IMR-90 (cell line): ENCODE measurements around the gene RBFOX2. TPM values are rescaled to one million over a fixed set of nuclear protein-coding genes. Genes with fewer than 3 reads are reported as not detected.
A peak's percentile ranks its signal among the peaks of the same experiment; 100 is the strongest.

Experiments used
- ATAC-seq: fragments of 200-7000 bp; cut with Tn5 transposase; 2 replicates; pipeline ENCODE4 v1.9.1; 2020; ENCODE audit warnings: low read depth, mild to moderate bottlenecking, moderate library complexity
- BruUV-seq: library from RNA; stranded (reverse); fragments of 400-500 nt; replicated peaks from 2 replicates; lab custom pipeline; 2021; lab: Mats Ljungman, UMichigan
- CTCF ChIA-PET: fragments of 300-600 bp; formaldehyde crosslinking; extraction: SDS; loops from one replicate; lab custom pipeline; 2021; ENCODE audit warnings: antibody characterized with exemption; lab: Yijun Ruan, JAX
- POLR2A ChIA-PET: fragments of 300-600 bp; sonication (Branson Sonifier 250); formaldehyde crosslinking; loops from one replicate; lab custom pipeline; 2022; ENCODE audit warnings: antibody characterized with exemption; ENCODE audit not compliant: unreplicated experiment; lab: Charles Lee
- DNase-seq: peaks from one replicate; pipeline ENCODE4 v3.0.0; 2013
- H2AFZ ChIP-seq: replicated peaks from 2 replicates; pipeline ENCODE3; 2013; ENCODE audit warnings: low read length, mild to moderate bottlenecking; ENCODE audit not compliant: poor library complexity
- H2AK5ac ChIP-seq: 2 replicates; pipeline ENCODE4 v1.6.1; 2013; ENCODE audit warnings: low read depth, low read length, inconsistent platforms
- H2AK9ac ChIP-seq: replicated peaks from 2 replicates; pipeline ENCODE3; 2013; ENCODE audit warnings: mild to moderate bottlenecking, low read depth, low read length, moderate library complexity; ENCODE audit not compliant: poor library complexity
- H2BK120ac ChIP-seq: 2 replicates; pipeline ENCODE4 v1.6.1; 2013; ENCODE audit warnings: low read depth, low read length, inconsistent platforms
- H2BK15ac ChIP-seq: 3 replicates; pipeline ENCODE4 v1.6.1; 2013; ENCODE audit warnings: low read depth, low read length, inconsistent platforms
- H2BK20ac ChIP-seq: 2 replicates; pipeline ENCODE4 v1.6.1; 2013; ENCODE audit warnings: low read depth, mild to moderate bottlenecking, inconsistent platforms, low read length, moderate library complexity
- H2BK5ac ChIP-seq: 2 replicates; pipeline ENCODE4 v1.6.1; 2013; ENCODE audit warnings: mild to moderate bottlenecking, low read depth, low read length, inconsistent platforms; ENCODE audit not compliant: poor library complexity, severe bottlenecking
- H3K14ac ChIP-seq: replicated peaks from 2 replicates; pipeline ENCODE4 v1.6.1; 2013; ENCODE audit warnings: low read depth, low read length, inconsistent platforms
- H3K18ac ChIP-seq: 2 replicates; pipeline ENCODE4 v1.6.1; 2013; ENCODE audit warnings: low read depth, low read length, control low read depth
- H3K23ac ChIP-seq: 2 replicates; pipeline ENCODE4 v1.6.1; 2013; ENCODE audit warnings: low read depth, low read length, inconsistent platforms
- H3K27ac ChIP-seq: 2 replicates; pipeline ENCODE4 v1.5.1; 2013; ENCODE audit warnings: mild to moderate bottlenecking, control low read depth, low read length; ENCODE audit not compliant: insufficient read depth
- H3K27me3 ChIP-seq: 2 replicates; pipeline ENCODE4 v1.6.1; 2013; ENCODE audit warnings: low read length; ENCODE audit not compliant: control insufficient read depth, insufficient read depth
- H3K36me3 ChIP-seq: 2 replicates; pipeline ENCODE4 v1.6.1; 2013; ENCODE audit warnings: low read length, mixed read lengths; ENCODE audit not compliant: control insufficient read depth, insufficient read depth
- H3K4ac ChIP-seq: 2 replicates; pipeline ENCODE4 v1.6.1; 2013; ENCODE audit warnings: low read depth, low read length, inconsistent platforms
- H3K4me1 ChIP-seq: 2 replicates; pipeline ENCODE4 v1.6.1; 2013; ENCODE audit warnings: low read length, mixed read lengths; ENCODE audit not compliant: control insufficient read depth, insufficient read depth
- H3K4me2 ChIP-seq: 2 replicates; pipeline ENCODE4 v1.6.1; 2013; ENCODE audit warnings: low read depth, mild to moderate bottlenecking, control low read depth, low read length, moderate library complexity
- H3K4me3 ChIP-seq: 2 replicates; pipeline ENCODE4 v1.5.1; 2013; ENCODE audit warnings: low read depth, mild to moderate bottlenecking, control low read depth, low read length, moderate library complexity; ENCODE audit not compliant: insufficient read depth
- H3K56ac ChIP-seq: 2 replicates; pipeline ENCODE4 v1.6.1; 2013; ENCODE audit warnings: low read length, inconsistent platforms; ENCODE audit not compliant: insufficient read depth; ENCODE audit errors: extremely low read depth
- H3K79me1 ChIP-seq, 2 experiments: 2 replicates each; pipeline ENCODE4 v1.6.1; 2013; ENCODE audit warnings: low read length in 2 of 2, inconsistent platforms in 1 of 2, low read depth in 1 of 2
- H3K9ac ChIP-seq: 2 replicates; pipeline ENCODE4 v1.6.1; 2013; ENCODE audit warnings: low read depth, low read length, control low read depth
- H3K9me1 ChIP-seq: 2 replicates; pipeline ENCODE4 v1.6.1; 2013; ENCODE audit warnings: low read length, inconsistent platforms; ENCODE audit not compliant: insufficient read depth
- H3K9me3 ChIP-seq: 2 replicates; pipeline ENCODE4 v1.6.1; 2013; ENCODE audit warnings: low read length; ENCODE audit not compliant: control insufficient read depth, insufficient read depth
- H4K20me1 ChIP-seq: 2 replicates; pipeline ENCODE4 v1.6.1; 2013; ENCODE audit warnings: low read length, inconsistent platforms; ENCODE audit not compliant: insufficient read depth
- H4K5ac ChIP-seq: 2 replicates; pipeline ENCODE4 v1.6.1; 2013; ENCODE audit warnings: mild to moderate bottlenecking, low read depth, low read length, control low read depth
- H4K8ac ChIP-seq, 2 experiments: 2 replicates each; pipeline ENCODE4 v1.6.1; 2013; ENCODE audit warnings: low read depth in 2 of 2, low read length in 2 of 2, control low read depth in 1 of 2, inconsistent platforms in 1 of 2
- H4K91ac ChIP-seq: 2 replicates; pipeline ENCODE4 v1.6.1; 2013; ENCODE audit warnings: low read depth, low read length, inconsistent platforms; ENCODE audit not compliant: insufficient read depth
- BHLHE40 ChIP-seq: fragments of 150-350 bp; IDR thresholded peaks from 2 replicates; pipeline ENCODE4 v1.6.1; 2016; ENCODE audit warnings: mild to moderate bottlenecking, low read depth, low read length
- CEBPB ChIP-seq: IDR thresholded peaks from 2 replicates; pipeline ENCODE4 v1.6.1; 2012; ENCODE audit warnings: low read depth, low read length, improper control_type of control experiment
- CHD1 ChIP-seq: IDR thresholded peaks from 2 replicates; pipeline ENCODE4 v1.6.1; 2012; ENCODE audit warnings: low read depth, low read length, improper control_type of control experiment
- ELK1 ChIP-seq: fragments of 150-350 bp; IDR thresholded peaks from 2 replicates; pipeline ENCODE4 v1.6.1; 2016; ENCODE audit warnings: low read depth, mild to moderate bottlenecking, low read length, moderate library complexity, borderline replicate concordance
- MAFK ChIP-seq: IDR thresholded peaks from 2 replicates; pipeline ENCODE4 v1.6.1; 2012; ENCODE audit warnings: low read depth, low read length, improper control_type of control experiment
- MAZ ChIP-seq: IDR thresholded peaks from 2 replicates; pipeline ENCODE4 v1.6.1; 2012; ENCODE audit warnings: low read depth, mild to moderate bottlenecking, low read length, improper control_type of control experiment, moderate library complexity, borderline replicate concordance
- MXI1 ChIP-seq: IDR thresholded peaks from 2 replicates; pipeline ENCODE4 v1.6.1; 2012; ENCODE audit warnings: low read depth, mild to moderate bottlenecking, low read length, moderate library complexity, borderline replicate concordance
- POLR2A ChIP-seq: IDR thresholded peaks from 2 replicates; pipeline ENCODE4 v1.6.1; 2012; ENCODE audit warnings: mild to moderate bottlenecking, low read depth, low read length
- RAD21 ChIP-seq: IDR thresholded peaks from 2 replicates; pipeline ENCODE4 v1.6.1; 2012; ENCODE audit warnings: low read length, improper control_type of control experiment
- RCOR1 ChIP-seq: IDR thresholded peaks from 2 replicates; pipeline ENCODE4 v1.6.1; 2012; ENCODE audit warnings: mild to moderate bottlenecking, low read length, improper control_type of control experiment; ENCODE audit not compliant: insufficient replicate concordance
- USF2 ChIP-seq: fragments of 150-350 bp; IDR thresholded peaks from 2 replicates; pipeline ENCODE4 v1.6.1; 2017; ENCODE audit warnings: mild to moderate bottlenecking, antibody characterized with exemption, low read length, low read depth
- WGBS, 2 experiments: methylation state at CpG; one replicate each; pipeline versions ENCODE4 v1.1.5 to v1.1.7; 2013; ENCODE audit warnings: missing lambda C conversion rate in 2 of 2; ENCODE audit not compliant: insufficient read length in 1 of 2; ENCODE audit errors: extremely low coverage in 2 of 2; 5-methylcytosine and 5-hydroxymethylcytosine counted together
- dilution Hi-C: fragments of 300-500 bp; cut with HindIII; formaldehyde crosslinking; loops from one replicate; pipeline ENCODE4 v1.14.3; 2018; ENCODE audit warnings: low sequenced_read_pairs; ENCODE audit not compliant: unreplicated experiment
- in situ Hi-C: fragments of 300-500 bp; cut with MboI; formaldehyde crosslinking; loops from 3 replicates; pipeline ENCODE4 v1.14.3; 2019; ENCODE audit warnings: low sequenced_read_pairs, inconsistent platforms, mixed read lengths
- intact Hi-C: fragments of 100-400 bp; cut with micrococcal nuclease; formaldehyde crosslinking; loops from 2 replicates; pipeline ENCODE4 v1.10.0; 2022
- polyA plus RNA-seq, 3 experiments: library from polyadenylated mRNA; depleted of rRNA; stranded (reverse); fragments of >200 nt; gene quantifications; 2 replicates each; pipeline ENCODE4 v1.2.3, GENCODE V29; 2012; ENCODE audit warnings: low replicate concordance in 1 of 3
- total RNA-seq: library from RNA; depleted of rRNA; stranded (reverse); fragments of >200 nt; gene quantifications from 2 replicates; pipeline ENCODE4 v1.2.3, GENCODE V29; 2012

Gene RBFOX2
- total and polyA plus RNA-seq, 2 of the 4 experiments (the other 2 are of a cell fraction), result 146 to 178 TPM

DNA sequence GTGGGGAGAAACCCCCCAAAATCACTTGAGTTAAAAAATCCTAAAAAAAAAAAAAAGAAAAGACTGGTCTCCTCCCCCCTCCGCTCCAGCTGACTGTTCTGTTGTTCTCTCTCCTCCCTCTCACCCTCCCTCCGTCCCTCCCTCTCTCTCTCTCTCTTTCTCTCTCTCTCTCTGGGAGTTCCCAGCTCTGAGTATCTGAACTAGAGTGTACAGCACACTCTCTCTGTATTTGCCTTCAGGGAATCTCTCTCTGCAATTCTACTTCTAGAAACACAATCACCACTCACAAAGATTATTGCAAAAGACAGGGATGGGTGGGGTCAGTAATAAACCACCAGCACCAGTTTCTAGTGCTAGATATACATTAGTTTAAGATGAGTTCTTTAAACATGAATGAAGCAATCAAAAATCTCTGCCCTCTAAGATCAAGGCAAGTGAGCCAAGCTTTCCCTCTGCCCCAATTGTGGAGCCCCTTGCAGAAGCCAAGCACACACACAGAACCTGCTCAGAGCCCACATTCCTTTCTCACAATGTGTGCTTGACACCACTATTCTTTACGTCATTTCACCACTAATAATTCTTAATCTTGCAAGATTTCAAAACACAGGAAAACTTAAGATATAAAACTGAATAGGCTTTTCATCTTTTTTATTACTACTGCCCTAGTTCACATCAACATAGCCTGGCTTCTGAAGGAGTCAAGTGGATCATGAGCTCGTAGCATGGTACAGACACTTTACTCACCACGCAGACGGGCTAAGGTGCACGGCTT lies 133.5 kb downstream of the RBFOX2 start:
- Histone ChIP-seq H2AFZ (no peak overlapping the region), H2BK5ac (peak overlapping the region; percentile 37), H3K56ac (no peak overlapping the region), H3K9ac (peak overlapping the region; percentile 11; the same call in 1 of the 2 replicates), H3K4me2 (peak overlapping the region; percentile 58; the same call in 1 of the 2 replicates), H3K4ac (no peak overlapping the region), H3K9me1 (peaks cover 28% of the 10 kb centered on the region), H2BK120ac (no peak overlapping the region), H3K14ac (peak overlapping the region; percentile 26; the same call in 1 of the 2 replicates), H3K4me3 (no peak overlapping the region), H3K9me3 (no peaks in the 10 kb centered on the region), H3K36me3 (no peaks in the 10 kb centered on the region), H2BK15ac (no peak overlapping the region), H2AK9ac (no peak overlapping the region), H3K79me1 (peaks cover 48 to 87% of the 10 kb centered on the region in 2 experiments), H3K18ac (no peak overlapping the region), H4K20me1 (peaks cover 58% of the 10 kb centered on the region), H4K5ac (no peak overlapping the region), H4K91ac (no peak overlapping the region), H2AK5ac (no peak overlapping the region), H4K8ac (no peak overlapping the region; a peak in 1 of 4 replicates), H3K23ac (no peak overlapping the region), H3K27me3 (no peaks in the 10 kb centered on the region), H3K4me1 (peaks cover 21% of the 10 kb centered on the region), H3K27ac (peak overlapping the region; percentile 43; the same call in 1 of the 2 replicates), H2BK20ac (no peak overlapping the region)
- DNase-seq, result peak; percentile 79
- CTCF ChIA-PET, result no interaction called here
- dilution Hi-C loops, result no loop called here
- intact Hi-C loops, result loop anchor here (5.0 kb wide), 1 partner anchor 43 kb away; no protein-coding TSS in a partner anchor
- 0% methylated on average over 1 of the region's 7 CpGs; no CpG with 5 or more reads in 1 of the 2 experiments for WGBS, 2 experiments
- POLR2A ChIA-PET, result no interaction called here
- ATAC-seq, result peak; percentile 93
- TF ChIP-seq ELK1, result no peak
- peak; percentile 73 for TF ChIP-seq CEBPB
- no peak for TF ChIP-seq USF2
- TF ChIP-seq MAZ, result peak; percentile 78; the same call in 1 of the 2 replicates
- TF ChIP-seq CHD1, result no peak
- TF ChIP-seq MXI1, result no peak
- TF ChIP-seq MAFK, result no peak
- TF ChIP-seq RAD21, result no peak
- no peak for TF ChIP-seq BHLHE40
- TF ChIP-seq RCOR1, result no peak
- TF ChIP-seq POLR2A, result no peak
- in situ Hi-C loops, result no loop called here
- BruUV-seq, result no TSS peak
